Measurements from ENCODE around the gene DOCK10. TPM values are rescaled to one million over a fixed set of nuclear protein-coding genes. Genes with fewer than 3 reads are reported as not detected.

The DOCK10 gene
- polyA plus RNA-seq, 1 donor (not counting 4 experiments of a cell fraction or from before 2014, with no cell fraction given): 2.5 TPM

DNA sequence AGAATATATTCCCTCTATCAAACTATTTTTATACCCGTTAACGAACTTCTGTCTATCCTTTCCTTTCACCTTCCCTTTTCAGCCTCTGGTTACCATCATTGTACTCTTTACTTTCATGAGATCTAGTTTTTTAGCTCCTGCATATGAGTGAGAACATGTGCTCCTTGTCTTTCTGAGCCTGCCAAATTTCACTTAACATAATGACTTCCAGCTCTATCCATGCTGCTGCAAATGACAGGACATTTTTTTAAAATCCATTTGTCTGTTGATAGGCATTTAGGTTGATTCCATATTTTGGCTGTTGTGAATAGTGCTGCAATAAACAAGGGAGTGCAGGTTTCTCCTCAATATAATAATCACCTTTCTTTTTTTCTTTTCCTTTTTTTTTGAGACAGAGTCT lies 317.9 kb downstream of the DOCK10 start:
- H3K36me3 ChIP-seq (ENCODE audit: control insufficient read depth in 2 of 2, extremely low read depth in 1 of 2, insufficient read depth in 2 of 2, low read length in 2 of 2): no peaks in the 10 kb centered on the region
- H4K20me1 ChIP-seq (ENCODE audit: control insufficient read depth, extremely low read depth, insufficient read depth, low read length): no peaks in the 10 kb centered on the region
- no peak overlapping the region for H3K4me2 ChIP-seq (ENCODE audit: control insufficient read depth, extremely low read depth, insufficient read depth, low read depth, low read length)
- no peaks in the 10 kb centered on the region for H3K79me2 ChIP-seq (ENCODE audit: control insufficient read depth, insufficient read depth, low read length)
- H3K9me3 ChIP-seq (ENCODE audit: control insufficient read depth, low read depth, low read length): no peaks in the 10 kb centered on the region
- no peak overlapping the region for H3K4me3 ChIP-seq (ENCODE audit: control insufficient read depth in 2 of 3, extremely low read depth in 1 of 3, insufficient read depth in 2 of 3, low read depth in 1 of 3, low read length in 3 of 3)
- FAIRE-seq (no peak), DNase-seq (ENCODE audit: low read depth, low spot score) (no peak)
- H2AFZ ChIP-seq (ENCODE audit: control insufficient read depth, low read length): no peak overlapping the region
- dilution Hi-C loops (cut with MboI; ENCODE audit: extremely low pct_ligation_motif_present, low sequenced_read_pairs): no loop called here
- no peak overlapping the region for H3K9ac ChIP-seq (ENCODE audit: control insufficient read depth, extremely low read depth, insufficient read depth, low read length)
- H3K27me3 ChIP-seq (ENCODE audit: control insufficient read depth, extremely low read depth, insufficient read depth, low read length): no peaks in the 10 kb centered on the region
- no peaks in the 10 kb centered on the region for H3K4me1 ChIP-seq (ENCODE audit: control insufficient read depth, extremely low read depth, insufficient read depth, low read length)
- TF ChIP-seq EZH2 (IDR thresholded peaks at IDR 0.05; ENCODE audit: low read length) (no peak), CTCF (optimal IDR thresholded peaks at IDR 0.05 in 1 of 3, IDR thresholded peaks at IDR 0.05 in 1 of 3, conservative IDR thresholded peaks at IDR 0.05 in 1 of 3; ENCODE audit: extremely low read depth in 1 of 3, insufficient read depth in 2 of 3, low read length in 3 of 3) (no peak)
- no peak overlapping the region for H3K27ac ChIP-seq (ENCODE audit: control insufficient read depth, insufficient read depth, low read length)
- H3K9me1 ChIP-seq (ENCODE audit: control insufficient read depth, extremely low read depth, insufficient read depth, low read length): no peaks in the 10 kb centered on the region

DNA sequence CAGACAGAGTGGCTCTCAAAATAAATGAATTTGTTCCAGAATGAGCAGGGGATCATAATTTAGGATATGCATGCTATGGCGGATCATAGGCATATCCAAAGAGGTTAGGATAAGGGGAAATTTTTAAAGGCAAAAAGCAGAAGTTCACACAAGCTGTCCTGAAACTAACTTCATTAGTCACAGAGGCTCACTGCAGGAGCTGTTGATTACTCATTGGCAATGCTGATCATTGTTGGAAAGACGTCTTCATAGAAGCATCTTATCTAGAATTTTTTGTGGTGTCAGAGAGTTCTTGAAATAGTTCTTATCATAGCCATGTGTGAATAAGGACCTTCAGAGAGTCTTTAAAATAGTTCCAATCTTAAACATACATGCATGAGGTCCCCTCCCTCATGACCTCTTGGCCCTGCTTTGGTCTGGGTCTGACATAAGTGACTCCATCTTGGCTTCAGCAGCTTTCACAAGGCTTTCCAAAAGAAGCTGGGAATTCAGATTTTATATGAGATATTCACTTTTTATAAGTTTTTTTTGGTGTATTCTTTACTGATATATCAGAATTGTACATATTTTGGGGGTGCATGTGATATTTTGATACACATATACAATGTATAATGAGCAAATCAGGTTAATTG lies 318.6 kb downstream of the DOCK10 start:
- no peaks in the 10 kb centered on the region for H3K36me3 ChIP-seq (ENCODE audit: control insufficient read depth in 2 of 2, extremely low read depth in 1 of 2, insufficient read depth in 2 of 2, low read length in 2 of 2)
- no peak overlapping the region for H2AFZ ChIP-seq (ENCODE audit: control insufficient read depth, low read length)
- H3K27me3 ChIP-seq (ENCODE audit: control insufficient read depth, extremely low read depth, insufficient read depth, low read length): no peaks in the 10 kb centered on the region
- no peak overlapping the region for H3K4me3 ChIP-seq (ENCODE audit: control insufficient read depth in 2 of 3, extremely low read depth in 1 of 3, insufficient read depth in 2 of 3, low read depth in 1 of 3, low read length in 3 of 3)
- no peak for FAIRE-seq
- H3K79me2 ChIP-seq (ENCODE audit: control insufficient read depth, insufficient read depth, low read length): no peaks in the 10 kb centered on the region
- no peak for DNase-seq (ENCODE audit: low read depth, low spot score)
- no peaks in the 10 kb centered on the region for H3K4me1 ChIP-seq (ENCODE audit: control insufficient read depth, extremely low read depth, insufficient read depth, low read length)
- H3K9ac ChIP-seq (ENCODE audit: control insufficient read depth, extremely low read depth, insufficient read depth, low read length): no peak overlapping the region
- no peak overlapping the region for H3K27ac ChIP-seq (ENCODE audit: control insufficient read depth, insufficient read depth, low read length)
- dilution Hi-C loops (cut with MboI; ENCODE audit: extremely low pct_ligation_motif_present, low sequenced_read_pairs): no loop called here
- no peak overlapping the region for H3K4me2 ChIP-seq (ENCODE audit: control insufficient read depth, extremely low read depth, insufficient read depth, low read depth, low read length)
- no peaks in the 10 kb centered on the region for H4K20me1 ChIP-seq (ENCODE audit: control insufficient read depth, extremely low read depth, insufficient read depth, low read length)
- no peaks in the 10 kb centered on the region for H3K9me3 ChIP-seq (ENCODE audit: control insufficient read depth, low read depth, low read length)
- no peak for TF ChIP-seq CTCF (optimal IDR thresholded peaks at IDR 0.05 in 1 of 3, IDR thresholded peaks at IDR 0.05 in 1 of 3, conservative IDR thresholded peaks at IDR 0.05 in 1 of 3; ENCODE audit: extremely low read depth in 1 of 3, insufficient read depth in 2 of 3, low read length in 3 of 3)
- no peak for TF ChIP-seq EZH2 (IDR thresholded peaks at IDR 0.05; ENCODE audit: low read length)
- no peaks in the 10 kb centered on the region for H3K9me1 ChIP-seq (ENCODE audit: control insufficient read depth, extremely low read depth, insufficient read depth, low read length)
